Stimulated activated CD4-positive, alpha-beta T cell treated with anti-CD3 and anti-CD28 coated beads, Interleukin-2, amount 100 ng/mL, for 24 hours (primary cell): ENCODE data around the gene BRPF3.

Experiments used
- DNase-seq, 2 donors: peaks; one replicate each; pipeline ENCODE4 v3.0.0-alpha.2; 2020

BRPF3 gene

GRCh38 chr6:36272234-36272633 lies 75.7 kb downstream of the BRPF3 start:
- DNase-seq: no peak

GRCh38 chr6:36273067-36273466 lies 76.5 kb downstream of the BRPF3 start:
- DNase-seq: no peak

- DNase-seq: no peak
Observed at GRCh38 chr6:36273802-36274514, 77.4 kb downstream of the BRPF3 start.

GRCh38 chr6:36276581-36277536 lies 80.3 kb downstream of the BRPF3 start:
- no peak for DNase-seq

- DNase-seq: no peak
Observed at GRCh38 chr6:36277946-36278470, 81.5 kb downstream of the BRPF3 start.

GRCh38 chr6:36280467-36280866 lies 83.9 kb downstream of the BRPF3 start:
- no peak for DNase-seq

- DNase-seq: no peak
Observed at GRCh38 chr6:36280983-36281382, 84.4 kb downstream of the BRPF3 start.
